HEK293T (cell line): Measurements from ENCODE around the gene TAOK3.

ENCODE experiments used
- BHLHE40 ChIP-seq: fragments of 450-650 bp; IDR thresholded peaks from 2 replicates; pipeline ENCODE4 v1.6.1; 2016; ENCODE audit warnings: mild to moderate bottlenecking, moderate library complexity, borderline replicate concordance
- ELF4 ChIP-seq: fragments of 450-650 bp; IDR thresholded peaks from 2 replicates; pipeline ENCODE4 v1.6.1; 2017; ENCODE audit warnings: antibody characterized with exemption
- FOXA1 ChIP-seq: fragments of 450-650 bp; IDR thresholded peaks from 2 replicates; pipeline ENCODE4 v1.6.1; 2016; ENCODE audit warnings: mild to moderate bottlenecking
- HDGF ChIP-seq: fragments of 450-650 bp; IDR thresholded peaks from 2 replicates; pipeline ENCODE4 v1.6.1; 2017; ENCODE audit warnings: antibody characterized with exemption, borderline replicate concordance
- SP1 ChIP-seq: fragments of 450-650 bp; IDR thresholded peaks from 2 replicates; pipeline ENCODE4 v1.6.1; 2017
- SUZ12 ChIP-seq: fragments of 450-650 bp; IDR thresholded peaks from 2 replicates; pipeline ENCODE4 v1.6.1; 2016; ENCODE audit warnings: mild to moderate bottlenecking
- TARDBP ChIP-seq: fragments of 450-650 bp; IDR thresholded peaks from 2 replicates; pipeline ENCODE4 v1.6.1; 2016

DNA sequence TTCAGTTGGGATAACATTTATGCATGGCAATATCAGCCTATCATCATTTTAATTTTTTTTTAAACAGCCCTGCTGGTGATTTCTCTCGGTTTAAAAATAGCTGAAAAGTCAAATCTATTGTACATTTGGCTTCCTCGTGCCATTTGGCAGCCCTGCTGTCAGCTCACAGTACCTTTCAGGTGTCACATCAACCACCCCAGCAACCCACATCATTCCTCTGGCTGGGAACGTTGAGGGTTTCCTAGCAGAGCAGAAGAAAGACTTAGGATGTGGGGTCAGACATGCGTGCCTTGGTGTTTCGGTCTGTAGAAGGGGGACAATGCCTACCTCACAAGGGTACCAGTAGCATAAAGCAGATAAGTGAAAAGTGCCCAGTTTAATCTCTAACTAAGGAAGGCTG, 221.0 kb downstream of the TAOK3 start:
- no peak for TF ChIP-seq SUZ12
- no peak for TF ChIP-seq TARDBP
- no peak for TF ChIP-seq ELF4
- TF ChIP-seq SP1 = no peak
- no peak for TF ChIP-seq HDGF
- no peak for TF ChIP-seq BHLHE40
- TF ChIP-seq FOXA1 = no peak
